BE2C (cell line): Measurements from ENCODE around the gene RETREG1.

Experiments used
- DNase-seq: peaks from one replicate; pipeline ENCODE4 v3.0.0-alpha.2; 2020
- H3K27me3 ChIP-seq: fragments of 250-450 bp; sonication (Bioruptor Pico); 2 replicates; pipeline ENCODE4 v1.5.1; 2020; ENCODE audit warnings: mild to moderate bottlenecking
- H3K36me3 ChIP-seq: fragments of 250-450 bp; sonication (Bioruptor Pico); 2 replicates; pipeline ENCODE4 v1.5.1; 2020; ENCODE audit warnings: mild to moderate bottlenecking
- H3K4me1 ChIP-seq: fragments of 250-450 bp; sonication (Bioruptor Pico); 2 replicates; pipeline ENCODE4 v1.5.1; 2020
- H3K4me3 ChIP-seq: 2 replicates; pipeline ENCODE4 v1.5.1; 2011; ENCODE audit warnings: low read depth, low read length
- H3K9me3 ChIP-seq: fragments of 250-450 bp; sonication (Bioruptor Pico); 2 replicates; pipeline ENCODE4 v1.5.1; 2020
- TF ChIP-seq, protein P1 (sequence below): IDR thresholded peaks from 2 replicates; pipeline ENCODE4 v1.5.1; 2012; ENCODE audit warnings: mild to moderate bottlenecking, low read depth, low read length

RETREG1 gene

DNA sequence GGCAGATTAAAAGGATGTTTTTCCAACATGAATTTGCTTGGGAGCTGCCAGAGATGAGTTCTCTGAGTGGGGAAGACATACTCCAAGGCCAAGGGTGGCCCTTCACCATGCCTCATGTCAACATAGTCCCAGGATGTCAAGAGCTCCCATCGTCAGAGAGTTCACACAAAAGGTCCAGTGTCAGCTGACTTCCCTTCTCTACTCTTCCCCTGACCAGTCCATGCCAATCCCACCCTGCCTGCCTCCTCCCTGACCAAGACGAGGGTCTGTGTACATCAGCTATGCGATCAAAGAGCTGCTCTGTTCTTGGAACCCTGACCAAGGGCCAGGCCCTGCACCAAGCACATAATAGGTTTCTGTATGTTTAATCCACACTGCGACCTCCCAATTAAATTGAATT is 80.0 kb downstream of the RETREG1 start:
- no peaks in the 10 kb centered on the region for H3K36me3 ChIP-seq
- H3K4me1 ChIP-seq, result no peaks in the 10 kb centered on the region
- H3K4me3 ChIP-seq, result no peak overlapping the region
- no peak for DNase-seq
- no peaks in the 10 kb centered on the region for H3K9me3 ChIP-seq
- TF ChIP-seq, protein P1, sequence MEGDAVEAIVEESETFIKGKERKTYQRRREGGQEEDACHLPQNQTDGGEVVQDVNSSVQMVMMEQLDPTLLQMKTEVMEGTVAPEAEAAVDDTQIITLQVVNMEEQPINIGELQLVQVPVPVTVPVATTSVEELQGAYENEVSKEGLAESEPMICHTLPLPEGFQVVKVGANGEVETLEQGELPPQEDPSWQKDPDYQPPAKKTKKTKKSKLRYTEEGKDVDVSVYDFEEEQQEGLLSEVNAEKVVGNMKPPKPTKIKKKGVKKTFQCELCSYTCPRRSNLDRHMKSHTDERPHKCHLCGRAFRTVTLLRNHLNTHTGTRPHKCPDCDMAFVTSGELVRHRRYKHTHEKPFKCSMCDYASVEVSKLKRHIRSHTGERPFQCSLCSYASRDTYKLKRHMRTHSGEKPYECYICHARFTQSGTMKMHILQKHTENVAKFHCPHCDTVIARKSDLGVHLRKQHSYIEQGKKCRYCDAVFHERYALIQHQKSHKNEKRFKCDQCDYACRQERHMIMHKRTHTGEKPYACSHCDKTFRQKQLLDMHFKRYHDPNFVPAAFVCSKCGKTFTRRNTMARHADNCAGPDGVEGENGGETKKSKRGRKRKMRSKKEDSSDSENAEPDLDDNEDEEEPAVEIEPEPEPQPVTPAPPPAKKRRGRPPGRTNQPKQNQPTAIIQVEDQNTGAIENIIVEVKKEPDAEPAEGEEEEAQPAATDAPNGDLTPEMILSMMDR, result no peak
- H3K27me3 ChIP-seq, result no peaks in the 10 kb centered on the region

DNA sequence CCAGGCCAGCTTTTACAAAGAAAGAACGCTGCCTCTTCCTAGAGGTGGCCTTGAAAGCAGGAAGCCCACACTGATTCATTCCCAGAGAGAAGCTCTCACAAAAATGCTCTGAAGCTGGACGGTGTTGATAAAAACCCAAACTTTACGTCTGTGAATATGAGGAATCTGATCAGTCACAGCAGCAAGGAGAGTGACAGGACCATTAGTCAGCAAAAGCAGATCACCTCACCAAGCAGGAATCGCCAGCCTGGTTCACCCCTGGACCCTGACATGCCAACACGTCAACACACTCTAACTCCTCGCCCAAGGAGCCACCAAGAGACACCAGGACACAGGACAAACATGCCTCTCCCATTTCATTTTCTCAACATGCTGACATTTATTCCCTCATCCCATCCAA is 80.6 kb downstream of the RETREG1 start:
- Histone ChIP-seq H3K27me3 (no peaks in the 10 kb centered on the region), H3K4me3 (no peak overlapping the region), H3K36me3 (no peaks in the 10 kb centered on the region), H3K9me3 (no peaks in the 10 kb centered on the region), H3K4me1 (no peaks in the 10 kb centered on the region)
- TF ChIP-seq, protein P1, result no peak
- DNase-seq, result no peak

DNA sequence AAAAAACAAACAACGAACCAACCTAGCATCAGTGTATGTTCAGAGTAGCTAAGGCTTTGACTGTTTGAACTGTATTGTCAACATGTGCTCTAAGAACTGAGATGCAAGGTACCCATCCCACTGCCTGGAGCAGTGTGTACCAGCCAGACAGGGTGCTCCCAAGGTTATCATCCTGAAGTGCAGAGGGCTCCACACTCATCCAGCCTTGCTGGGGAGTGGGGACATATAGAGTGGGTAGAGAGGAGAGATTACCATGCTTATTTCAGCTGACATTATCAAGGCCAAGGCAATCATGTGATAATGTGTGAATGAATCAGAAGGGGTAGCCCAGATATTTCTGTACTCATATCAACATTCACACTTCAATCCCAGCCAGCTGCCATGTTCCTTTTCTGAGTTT is 82.5 kb downstream of the RETREG1 start:
- no peaks in the 10 kb centered on the region for H3K4me1 ChIP-seq
- no peaks in the 10 kb centered on the region for H3K9me3 ChIP-seq
- H3K4me3 ChIP-seq, result no peak overlapping the region
- TF ChIP-seq, protein P1, result no peak
- no peaks in the 10 kb centered on the region for H3K36me3 ChIP-seq
- no peaks in the 10 kb centered on the region for H3K27me3 ChIP-seq
- no peak for DNase-seq

DNA sequence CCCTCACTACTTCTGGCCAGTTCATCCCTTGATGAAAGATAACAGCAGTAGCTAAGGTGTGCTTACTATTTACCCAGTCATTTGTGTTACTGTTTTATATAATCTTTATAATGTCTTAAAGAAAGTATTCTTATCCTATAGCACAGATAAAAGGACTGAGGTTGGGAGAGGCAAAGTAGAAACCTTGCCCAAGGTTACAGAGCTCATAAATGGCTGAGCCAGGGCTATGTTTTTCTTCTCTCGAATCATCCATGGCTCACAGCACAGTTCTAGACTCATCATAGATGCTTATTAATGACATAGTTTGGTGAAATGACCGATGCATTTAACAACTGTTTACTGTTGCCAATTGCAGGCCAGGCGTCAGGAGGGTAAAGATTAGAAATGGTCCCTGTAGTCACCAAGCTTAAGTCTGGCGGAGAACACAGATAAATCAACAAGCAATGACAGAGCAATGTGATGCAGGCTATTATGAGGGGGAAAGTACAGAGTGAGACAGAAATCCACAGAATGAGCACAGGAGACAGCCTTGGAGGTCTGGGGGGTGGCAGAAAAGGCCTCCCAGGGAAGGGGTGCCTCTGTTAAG is 85.6 kb downstream of the RETREG1 start:
- no peak for DNase-seq
- H3K4me1 ChIP-seq, result no peaks in the 10 kb centered on the region
- TF ChIP-seq, protein P1, result no peak
- H3K27me3 ChIP-seq, result no peaks in the 10 kb centered on the region
- H3K9me3 ChIP-seq, result no peaks in the 10 kb centered on the region
- H3K4me3 ChIP-seq, result no peak overlapping the region
- H3K36me3 ChIP-seq, result no peaks in the 10 kb centered on the region

DNA sequence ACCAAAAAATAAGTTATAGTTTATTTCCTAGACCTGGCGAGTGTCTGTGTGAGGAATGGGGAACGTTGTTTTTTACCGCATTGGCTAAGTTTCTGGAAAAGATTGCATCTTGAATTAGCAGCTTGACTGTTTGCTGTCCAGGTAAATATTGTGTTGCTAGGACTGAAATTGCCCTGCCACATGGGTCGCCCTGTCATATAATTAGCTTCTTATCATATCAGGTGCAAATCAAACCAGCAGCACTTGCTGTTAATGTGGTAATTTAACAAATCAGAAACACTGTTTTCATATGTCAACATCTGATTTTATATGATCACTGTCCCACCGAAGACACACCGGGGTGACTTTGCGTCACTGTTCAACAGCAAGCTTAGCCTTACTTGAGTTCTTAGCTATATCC is 87.5 kb downstream of the RETREG1 start:
- no peaks in the 10 kb centered on the region for H3K9me3 ChIP-seq
- no peaks in the 10 kb centered on the region for H3K27me3 ChIP-seq
- TF ChIP-seq, protein P1, result no peak
- no peaks in the 10 kb centered on the region for H3K36me3 ChIP-seq
- H3K4me3 ChIP-seq, result no peak overlapping the region
- no peaks in the 10 kb centered on the region for H3K4me1 ChIP-seq
- DNase-seq, result no peak

DNA sequence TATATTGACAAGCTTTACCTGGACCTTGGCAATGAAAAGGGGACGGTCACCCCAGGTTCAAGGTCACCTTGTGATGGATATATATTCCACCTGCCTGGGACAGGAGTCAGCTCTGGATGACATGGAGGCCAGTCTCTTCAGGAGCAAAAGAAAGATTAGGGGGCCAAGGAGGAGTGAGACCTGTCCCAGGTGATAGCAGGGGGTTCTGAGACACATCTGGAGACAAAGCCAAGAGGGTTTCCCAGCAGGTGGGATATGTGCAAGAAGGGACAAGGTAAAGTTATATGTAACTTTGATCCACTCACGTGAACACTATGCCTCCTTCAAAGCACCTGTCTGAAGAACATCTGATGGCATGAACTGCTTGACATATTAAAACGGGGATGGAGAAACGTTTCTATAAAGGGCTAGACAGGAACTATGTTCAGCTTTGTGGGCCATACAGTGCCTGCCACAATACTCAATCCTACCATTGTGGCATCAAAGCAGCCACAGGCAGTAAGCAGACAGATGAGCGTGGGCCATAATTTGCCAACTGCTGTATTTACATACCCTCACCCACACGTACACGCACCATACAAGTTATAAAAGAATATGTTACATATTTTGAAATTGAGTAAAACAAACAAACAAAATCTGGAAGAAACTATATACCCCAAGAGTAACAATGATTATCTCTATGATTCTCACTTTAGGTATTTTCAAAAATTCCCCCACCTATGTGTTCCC is 88.3 kb downstream of the RETREG1 start:
- Histone ChIP-seq H3K4me1 (no peaks in the 10 kb centered on the region), H3K36me3 (no peaks in the 10 kb centered on the region), H3K9me3 (no peaks in the 10 kb centered on the region), H3K4me3 (no peak overlapping the region), H3K27me3 (no peaks in the 10 kb centered on the region)
- TF ChIP-seq, protein P1, result no peak
- no peak for DNase-seq
